Tibial nerve (tissue), 4 donors: Measurements from ENCODE around the gene FMNL2.

Experiments
- CTCF ChIP-seq, 5 experiments: fragments of 200-600 bp in 3 of 5; fragments of 450-650 bp in 2 of 5; sonication (generic) in 3 of 5; IDR thresholded peaks; one replicate each; pipeline ENCODE4 v1.5.1; 2016 to 2019; ENCODE audit warnings: antibody characterized with exemption in 5 of 5, mild to moderate bottlenecking in 3 of 5, moderate library complexity in 2 of 5
- EP300 ChIP-seq, 2 donors: sonication (generic); formaldehyde crosslinking; IDR thresholded peaks; one replicate each; pipeline ENCODE4 v1.6.1; 2017; ENCODE audit warnings: antibody characterized with exemption in 2 of 2, mild to moderate bottlenecking in 1 of 2
- POLR2A ChIP-seq, 2 donors: fragments of 450-650 bp; IDR thresholded peaks; one replicate each; pipeline ENCODE4 v1.6.1; 2017; ENCODE audit warnings: antibody characterized with exemption in 2 of 2, mild to moderate bottlenecking in 2 of 2, moderate library complexity in 2 of 2

DNA sequence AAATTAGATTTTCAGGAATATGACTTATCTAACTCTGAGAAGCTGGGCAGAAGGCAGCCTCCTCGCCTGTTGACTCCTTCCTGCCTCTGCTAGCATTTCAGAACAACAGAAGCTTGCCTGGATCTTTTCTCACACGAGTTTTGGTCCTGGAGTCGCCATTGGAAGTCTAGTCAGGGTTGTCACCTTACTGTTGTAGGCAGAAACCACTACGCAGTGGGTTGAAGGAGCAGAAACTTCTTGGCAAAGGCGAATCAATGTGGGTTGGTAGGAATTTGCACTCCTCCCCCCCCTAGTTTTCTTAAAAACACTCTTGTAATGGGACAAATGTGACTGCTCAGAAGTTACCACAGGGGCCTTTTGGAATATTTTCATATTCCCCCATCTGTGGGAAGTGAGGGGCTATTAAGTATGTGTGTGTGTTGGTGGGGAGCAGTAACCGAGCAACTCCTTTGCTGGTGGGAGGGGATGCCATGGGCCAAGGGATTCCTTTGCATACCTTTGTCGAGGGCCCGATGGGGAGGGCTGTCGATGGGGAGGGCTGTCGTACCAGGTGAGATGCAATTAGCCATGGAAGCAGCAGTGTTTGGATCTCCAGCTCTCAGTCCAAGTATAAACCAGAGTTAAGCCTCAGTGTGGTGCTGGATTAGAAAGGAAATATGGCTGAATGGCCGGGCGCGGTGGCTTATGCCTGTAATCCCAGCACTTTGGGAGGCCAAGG lies 117.4 kb downstream of the FMNL2 start:
- TF ChIP-seq CTCF (IDR thresholded peaks at IDR 0.05) (no peak), POLR2A (IDR thresholded peaks at IDR 0.05) (no peak), EP300 (IDR thresholded peaks at IDR 0.05) (no peak)
